H1 (cell line): ENCODE data around the gene TEX264. TPM values are rescaled to one million over a fixed set of nuclear protein-coding genes. Genes with fewer than 3 reads are reported as not detected.

Experiments used
- CTCF ChIA-PET: fragments of 300-600 bp; sonication (Branson Sonifier 250); formaldehyde crosslinking; loops from one replicate; lab custom pipeline; 2021; ENCODE audit not compliant: partially characterized antibody; lab: Charles Lee
- POLR2A ChIA-PET: fragments of 300-600 bp; sonication (Branson Sonifier 250); formaldehyde crosslinking; loops from one replicate; lab custom pipeline; 2021; ENCODE audit warnings: inconsistent platforms; ENCODE audit not compliant: partially characterized antibody; lab: Charles Lee
- DNase-seq, 2 experiments: peaks; one replicate each; pipeline versions ENCODE4 v3.0.0 to v3.0.0-alpha.2; 2010 to 2022; ENCODE audit warnings: low spot score in 2 of 2, low read depth in 1 of 2, mixed read lengths in 1 of 2
- FAIRE-seq: peaks from 2 replicates; lab custom pipeline; 2011; peaks lifted over from hg19 to GRCh38; lab: Jason Lieb, UNC
- H2AFZ ChIP-seq: 2 replicates; pipeline ENCODE4 v1.8.1; 2012; ENCODE audit warnings: low read length, inconsistent platforms
- H2AK5ac ChIP-seq: 2 replicates; pipeline ENCODE4 v1.6.1; 2013; ENCODE audit warnings: low read depth, low read length
- H2BK120ac ChIP-seq: replicated peaks from 2 replicates; pipeline ENCODE3; 2013; ENCODE audit warnings: low read depth, low read length, inconsistent platforms
- H2BK12ac ChIP-seq: 2 replicates; pipeline ENCODE4 v1.6.1; 2013; ENCODE audit warnings: low read depth, low read length
- H2BK15ac ChIP-seq: 2 replicates; pipeline ENCODE4 v1.6.1; 2013; ENCODE audit warnings: low read length
- H2BK20ac ChIP-seq: 2 replicates; pipeline ENCODE4 v1.6.1; 2013; ENCODE audit warnings: low read length
- H2BK5ac ChIP-seq: 2 replicates; pipeline ENCODE4 v1.6.1; 2013; ENCODE audit warnings: low read depth, low read length
- H3K14ac ChIP-seq: 2 replicates; pipeline ENCODE4 v1.6.1; 2013; ENCODE audit warnings: inconsistent platforms; ENCODE audit not compliant: insufficient read length
- H3K18ac ChIP-seq: 2 replicates; pipeline ENCODE4 v1.6.1; 2013; ENCODE audit warnings: low read length; ENCODE audit errors: extremely low read depth
- H3K23ac ChIP-seq: 2 replicates; pipeline ENCODE4 v1.6.1; 2013; ENCODE audit warnings: inconsistent platforms; ENCODE audit not compliant: insufficient read length
- H3K23me2 ChIP-seq: 2 replicates; pipeline ENCODE4 v1.6.1; 2013; ENCODE audit warnings: low read depth, low read length
- H3K27ac ChIP-seq: 2 replicates; pipeline ENCODE4 v1.6.1; 2011; ENCODE audit warnings: low read depth, low read length, inconsistent platforms
- H3K27me3 ChIP-seq, 4 experiments: replicated peaks in 1 of 4; 1 replicate in 1 of 4; 2 replicates in 3 of 4; pipeline versions ENCODE4 v1.6.1 to v1.8.1; 2011 to 2013; ENCODE audit warnings: low read length in 3 of 4, mild to moderate bottlenecking in 3 of 4, inconsistent platforms in 2 of 4, mixed read lengths in 2 of 4, moderate library complexity in 1 of 4; ENCODE audit not compliant: control insufficient read depth in 3 of 4, insufficient read depth in 3 of 4; ENCODE audit errors: extremely low read depth in 1 of 4
- H3K36me3 ChIP-seq, 4 experiments: 2 replicates each; pipeline versions ENCODE4 v1.6.1 to v1.8.1; 2011 to 2013; ENCODE audit warnings: mild to moderate bottlenecking in 4 of 4, low read length in 3 of 4, moderate library complexity in 2 of 4, control low read depth in 1 of 4, inconsistent platforms in 1 of 4; ENCODE audit not compliant: insufficient read depth in 4 of 4, control insufficient read depth in 2 of 4
- H3K4ac ChIP-seq: replicated peaks from 2 replicates; pipeline ENCODE3; 2013; ENCODE audit warnings: low read length, low read depth, mixed read lengths, inconsistent platforms; ENCODE audit not compliant: insufficient read length
- H3K4me1 ChIP-seq, 4 experiments: replicated peaks in 1 of 4; 1 replicate in 1 of 4; 2 replicates in 3 of 4; pipeline versions ENCODE4 v1.6.1 to v1.8.1; 2011 to 2013; ENCODE audit warnings: low read length in 3 of 4, inconsistent platforms in 2 of 4, mixed read lengths in 1 of 4; ENCODE audit not compliant: insufficient read depth in 4 of 4, control insufficient read depth in 3 of 4
- H3K4me2 ChIP-seq, 2 experiments: 2 replicates each; pipeline versions ENCODE4 v1.6.1 to v1.8.1; 2011 to 2013; ENCODE audit warnings: low read depth in 2 of 2, low read length in 2 of 2, control low read depth in 1 of 2, inconsistent platforms in 1 of 2, mild to moderate bottlenecking in 1 of 2; ENCODE audit not compliant: insufficient read depth in 1 of 2
- H3K4me3 ChIP-seq, 4 experiments: fragments of 200-600, 300-600 bp in 1 of 4; sonication (generic), shearing (Covaris generic), sonication (Bioruptor Twin) in 1 of 4; 2 replicates each; pipeline versions ENCODE4 v1.5.1 to v1.8.1; 2011 to 2016; ENCODE audit warnings: low read length in 4 of 4, low read depth in 3 of 4, control low read depth in 2 of 4, inconsistent platforms in 2 of 4, mild to moderate bottlenecking in 2 of 4, mixed read lengths in 1 of 4, moderate library complexity in 1 of 4; ENCODE audit not compliant: insufficient read depth in 2 of 4; ENCODE audit errors: extremely low read depth in 1 of 4
- H3K56ac ChIP-seq: replicated peaks from 2 replicates; pipeline ENCODE3; 2013; ENCODE audit warnings: low read depth, mild to moderate bottlenecking, mixed read lengths, low read length, inconsistent platforms; ENCODE audit not compliant: insufficient read length
- H3K79me1 ChIP-seq: 2 replicates; pipeline ENCODE4 v1.6.1; 2013; ENCODE audit warnings: low read depth, low read length, control low read depth
- H3K79me2 ChIP-seq, 2 experiments: 2 replicates each; pipeline versions ENCODE4 v1.6.1 to v1.8.1; 2012 to 2013; ENCODE audit warnings: low read length in 2 of 2, mild to moderate bottlenecking in 2 of 2, inconsistent platforms in 1 of 2; ENCODE audit not compliant: insufficient read depth in 2 of 2, control insufficient read depth in 1 of 2
- H3K9ac ChIP-seq, 4 experiments: replicated peaks in 1 of 4; 1 replicate in 1 of 4; 2 replicates in 3 of 4; pipeline versions ENCODE4 v1.6.1 to v1.8.1; 2011 to 2013; ENCODE audit warnings: low read depth in 3 of 4, low read length in 3 of 4, control low read depth in 2 of 4, mild to moderate bottlenecking in 2 of 4, moderate library complexity in 2 of 4, inconsistent platforms in 1 of 4; ENCODE audit errors: extremely low read depth in 1 of 4
- H3K9me3 ChIP-seq, 2 experiments: 2 replicates each; pipeline versions ENCODE4 v1.6.1 to v1.8.1; 2012 to 2013; ENCODE audit warnings: mild to moderate bottlenecking in 2 of 2, moderate library complexity in 2 of 2, control low read depth in 1 of 2, inconsistent platforms in 1 of 2, low read depth in 1 of 2, low read length in 1 of 2, mixed read lengths in 1 of 2; ENCODE audit not compliant: insufficient read depth in 2 of 2
- H4K20me1 ChIP-seq, 2 experiments: replicated peaks in 1 of 2; 2 replicates each; pipeline versions ENCODE3 to v1.8.1; 2011 to 2013; ENCODE audit warnings: inconsistent platforms in 2 of 2, low read length in 2 of 2, mild to moderate bottlenecking in 1 of 2; ENCODE audit not compliant: insufficient read depth in 2 of 2, control insufficient read depth in 1 of 2
- H4K5ac ChIP-seq: 2 replicates; pipeline ENCODE4 v1.6.1; 2013; ENCODE audit warnings: low read length, low read depth, mixed read lengths, inconsistent platforms; ENCODE audit not compliant: insufficient read length
- H4K8ac ChIP-seq: 2 replicates; pipeline ENCODE4 v1.8.0; 2013; ENCODE audit warnings: mild to moderate bottlenecking, moderate library complexity, low read length, inconsistent platforms; ENCODE audit not compliant: insufficient read depth; ENCODE audit errors: extremely low read depth
- H4K91ac ChIP-seq: replicated peaks from 2 replicates; pipeline ENCODE3; 2013; ENCODE audit warnings: low read length, mixed read lengths, inconsistent platforms; ENCODE audit not compliant: insufficient read length
- ATF2 ChIP-seq: IDR thresholded peaks from 2 replicates; pipeline ENCODE4 v1.6.1; 2012; ENCODE audit warnings: low read length, inconsistent platforms
- CTBP2 ChIP-seq: IDR thresholded peaks from 2 replicates; pipeline ENCODE4 v1.7.0; 2011; ENCODE audit warnings: borderline replicate concordance, mild to moderate bottlenecking, moderate library complexity, mixed read lengths, low read length; ENCODE audit not compliant: insufficient read depth, insufficient read length
- KDM1A ChIP-seq: fragments of 200-600, 300-600 bp; sonication (generic); IDR thresholded peaks from 2 replicates; pipeline ENCODE4 v1.7.1; 2016; ENCODE audit warnings: mild to moderate bottlenecking, low read length, borderline replicate concordance
- MAFK ChIP-seq: IDR thresholded peaks from 2 replicates; pipeline ENCODE4 v1.6.1; 2012; ENCODE audit warnings: low read depth, mild to moderate bottlenecking, improper control_type of control experiment, low read length
- MAX ChIP-seq: IDR thresholded peaks from 2 replicates; pipeline ENCODE4 v1.6.1; 2012; ENCODE audit warnings: inconsistent platforms
- RFX5 ChIP-seq: IDR thresholded peaks from 2 replicates; pipeline ENCODE4 v1.6.1; 2011; ENCODE audit warnings: low read depth, low read length, improper control_type of control experiment, borderline replicate concordance
- RXRA ChIP-seq: IDR thresholded peaks from 2 replicates; pipeline ENCODE4 v1.6.1; 2011; ENCODE audit warnings: low read depth, mild to moderate bottlenecking, low read length, moderate library complexity; ENCODE audit not compliant: insufficient read depth
- SIN3A ChIP-seq, 2 experiments: IDR thresholded peaks in 1 of 2; conservative IDR thresholded peaks in 1 of 2; 2 replicates each; pipeline ENCODE4 v1.6.1; 2011 to 2012; ENCODE audit warnings: low read length in 2 of 2, improper control_type of control experiment in 1 of 2, low read depth in 1 of 2, mild to moderate bottlenecking in 1 of 2
- TAF7 ChIP-seq: optimal IDR thresholded peaks from 2 replicates; pipeline ENCODE3; 2011; ENCODE audit warnings: low read depth, mild to moderate bottlenecking, inconsistent platforms, low read length, moderate library complexity, borderline replicate concordance
- TCF12 ChIP-seq: IDR thresholded peaks from 2 replicates; pipeline ENCODE4 v1.6.1; 2011; ENCODE audit warnings: low read depth, mild to moderate bottlenecking, low read length
- WGBS, 2 experiments: shearing (Covaris generic) in 1 of 2; methylation state at CpG; one replicate each; pipeline versions ENCODE4 v1.1.6 to v1.1.7; 2013 to 2015; ENCODE audit warnings: low lambda C conversion rate in 2 of 2, mixed read lengths in 2 of 2, inconsistent platforms in 1 of 2, low coverage in 1 of 2, missing lambda C conversion rate in 1 of 2; ENCODE audit not compliant: insufficient replicate concordance in 2 of 2, insufficient coverage in 1 of 2, insufficient read length in 1 of 2; ENCODE audit errors: extremely low coverage in 1 of 2, missing lambda C conversion rate in 1 of 2; 5-methylcytosine and 5-hydroxymethylcytosine counted together
- polyA plus RNA-seq, 7 experiments: library from polyadenylated mRNA; depleted of rRNA in 3 of 7; stranded (reverse) in 5 of 7; unstranded in 2 of 7; fragments of >200 nt in 5 of 7; fragments of 200-250 nt in 2 of 7; gene quantifications; 1 replicate in 5 of 7; 2 replicates in 1 of 7; 4 replicates in 1 of 7; pipeline versions ENCODE4 v1.2.1 to v1.2.3, GENCODE V29; 2011 to 2013; ENCODE audit warnings: missing spikeins in 2 of 7, mixed read lengths in 2 of 7
- total RNA-seq: library from RNA; stranded (reverse); fragmentation: NEBNext Ultra II Directional; extraction: Animal tissue kit (Norgen Biotek cat#: 25700); gene quantifications from 2 replicates; pipeline ENCODE4 v1.2.1, GENCODE V29; 2021

TEX264 gene
- total and polyA plus RNA-seq, 2 of the 8 experiments (the other 6 are each of a cell fraction or from before 2014, with no cell fraction given), result 11.2 to 35.6 TPM

- FAIRE-seq (no peak), DNase-seq (no peak)
- H3K4me1 ChIP-seq, result peaks cover 0 to 8% (median 3%) of the 10 kb centered on the region in 4 experiments; a peak in 3 of 7 replicates
- H2BK120ac ChIP-seq, result no peak overlapping the region
- H3K36me3 ChIP-seq, result no peaks in the 10 kb centered on the region
- no peak overlapping the region for H2BK15ac ChIP-seq
- H4K20me1 ChIP-seq, result peaks cover 2 to 9% of the 10 kb centered on the region in 2 experiments
- H3K56ac ChIP-seq, result no peak overlapping the region
- ChIA-PET CTCF (interaction anchor here (0.9 to 5.1 kb wide), 9 partner anchors 8 to 209 kb away, joined by 3 to 43 read pairs (median 4); no protein-coding TSS in a partner anchor), POLR2A (no interaction called here)
- H3K9me3 ChIP-seq, result no peaks in the 10 kb centered on the region
- H2AFZ ChIP-seq, result no peak overlapping the region
- no peak overlapping the region; a peak in 1 of 7 replicates for H3K9ac ChIP-seq
- H3K79me2 ChIP-seq, result no peaks in the 10 kb centered on the region
- H4K91ac ChIP-seq, result no peak overlapping the region
- no peak overlapping the region for H3K27ac ChIP-seq
- H3K23ac ChIP-seq, result no peak overlapping the region
- no peak overlapping the region for H2BK5ac ChIP-seq
- no peak overlapping the region for H3K4me2 ChIP-seq
- WGBS, 2 experiments, result 89% methylated on average over 8 of the region's 8 CpGs; no CpG with 5 or more reads in 1 of the 2 experiments
- no peak overlapping the region for H3K4ac ChIP-seq
- no peak overlapping the region for H2AK5ac ChIP-seq
- peaks cover 13 to 24% (median 23%) of the 10 kb centered on the region in 4 experiments; a peak in 6 of 7 replicates for H3K27me3 ChIP-seq
- H2BK12ac ChIP-seq, result no peak overlapping the region
- no peak overlapping the region for H3K14ac ChIP-seq
- no peak overlapping the region for H3K4me3 ChIP-seq
- no peak overlapping the region for H2BK20ac ChIP-seq
- no peaks in the 10 kb centered on the region for H3K79me1 ChIP-seq
- no peak overlapping the region for H3K18ac ChIP-seq
- H4K5ac ChIP-seq, result no peak overlapping the region
- H3K23me2 ChIP-seq, result peaks cover 11% of the 10 kb centered on the region; the same call in 1 of the 2 replicates
- H4K8ac ChIP-seq, result no peak overlapping the region
- TF ChIP-seq SIN3A (conservative IDR thresholded peaks at IDR 0.05 in 1 of 2, IDR thresholded peaks at IDR 0.05 in 1 of 2; ENCODE audit: low read depth in 1 of 2, low read length in 2 of 2) (no peak), CTBP2 (no peak), MAFK (no peak), MAX (no peak), TAF7 (no peak), RFX5 (no peak), KDM1A (no peak), RXRA (no peak), TCF12 (no peak), ATF2 (no peak)
Observed at GRCh38 chr3:51711352-51712037, 40.4 kb downstream of the TEX264 start.
